Prostate gland (tissue), 2 donors: ENCODE results near the gene GYG1.

ENCODE experiments used
- CTCF ChIP-seq, 4 experiments: fragments of 200-600 bp in 2 of 4; fragments of 450-650 bp in 2 of 4; sonication (generic) in 2 of 4; IDR thresholded peaks; 1 replicate in 3 of 4; 2 replicates in 1 of 4; pipeline ENCODE4 v1.5.1; 2016 to 2019; ENCODE audit warnings: antibody characterized with exemption in 4 of 4, mild to moderate bottlenecking in 2 of 4, moderate library complexity in 2 of 4
- POLR2A ChIP-seq: fragments of 450-650 bp; IDR thresholded peaks from one replicate; pipeline ENCODE4 v1.6.1; 2016; ENCODE audit warnings: antibody characterized with exemption, mild to moderate bottlenecking
- POLR2AphosphoS5 ChIP-seq: sonication (generic); formaldehyde crosslinking; IDR thresholded peaks from one replicate; pipeline ENCODE4 v1.6.1; 2017; ENCODE audit warnings: antibody characterized with exemption

- TF ChIP-seq POLR2A (no peak), POLR2AphosphoS5 (no peak), CTCF (IDR thresholded peaks at IDR 0.05) (no peak)
Measured at GRCh38 chr3:149011676-149012075, 20.3 kb downstream of the GYG1 start.
